Mesothelial cell of epicardium (in vitro differentiated cells): ENCODE results near the gene PRDM2. TPM values are rescaled to one million over a fixed set of nuclear protein-coding genes. Genes with fewer than 3 reads are reported as not detected.

ENCODE experiments used
- DNase-seq, 2 experiments: peaks; one replicate each; pipeline ENCODE4 v3.0.0; 2021; ENCODE audit warnings: low spot score in 2 of 2; ENCODE audit not compliant: unreplicated experiment in 2 of 2
- H3K27ac Mint-ChIP-seq: 2 replicates; pipeline ENCODE4 v1.8.0; 2021; ENCODE audit warnings: mixed read lengths
- H3K27me3 Mint-ChIP-seq: 2 replicates; pipeline ENCODE4 v1.8.0; 2021; ENCODE audit warnings: low read depth, mixed read lengths
- H3K36me3 Mint-ChIP-seq: 2 replicates; pipeline ENCODE4 v1.8.0; 2021; ENCODE audit warnings: mixed read lengths
- H3K4me1 Mint-ChIP-seq: 2 replicates; pipeline ENCODE4 v1.8.0; 2021; ENCODE audit warnings: mixed read lengths
- H3K4me3 Mint-ChIP-seq: 2 replicates; pipeline ENCODE4 v1.8.0; 2021; ENCODE audit warnings: mild to moderate bottlenecking, moderate library complexity, mixed read lengths
- H3K9me3 Mint-ChIP-seq: 2 replicates; pipeline ENCODE4 v1.8.0; 2021; ENCODE audit warnings: mixed read lengths
- total RNA-seq: library from RNA; stranded (reverse); gene quantifications from 3 replicates; pipeline ENCODE4 v1.2.1, GENCODE V29; 2021
- TF ChIP-seq, protein P1 (sequence below): fragments of 200-600 bp; sonication (generic); IDR thresholded peaks from one replicate; pipeline ENCODE4 v1.5.0; 2021; ENCODE audit warnings: antibody characterized with exemption; ENCODE audit not compliant: unreplicated experiment

Gene PRDM2
- total RNA-seq, 1 donor from 2014 or later, result 61.6 TPM

DNA sequence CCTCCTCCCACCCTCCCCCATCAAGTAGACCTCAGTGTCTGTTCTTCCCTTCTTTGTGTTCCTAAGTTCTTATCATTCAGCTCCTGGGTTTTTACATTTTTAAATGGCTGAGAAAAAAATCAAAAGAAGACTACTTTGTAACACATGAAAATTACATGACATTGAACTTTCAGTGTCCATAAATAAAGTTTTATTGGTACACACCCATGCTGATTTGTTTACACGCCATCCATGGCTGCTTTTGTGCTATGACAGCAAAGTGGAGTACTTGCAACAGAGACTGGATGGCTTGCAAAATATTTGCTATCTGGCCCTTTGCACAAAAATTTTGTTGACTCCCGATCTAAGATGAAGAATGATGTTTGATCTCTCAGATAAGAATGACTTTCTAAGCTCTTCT lies 171.4 kb downstream of the PRDM2 start:
- no peak for DNase-seq
- no peak overlapping the region for H3K4me3 Mint-ChIP-seq
- peaks cover 37% of the 10 kb centered on the region for H3K27me3 Mint-ChIP-seq
- no peak overlapping the region for H3K27ac Mint-ChIP-seq
- TF ChIP-seq, protein P1, sequence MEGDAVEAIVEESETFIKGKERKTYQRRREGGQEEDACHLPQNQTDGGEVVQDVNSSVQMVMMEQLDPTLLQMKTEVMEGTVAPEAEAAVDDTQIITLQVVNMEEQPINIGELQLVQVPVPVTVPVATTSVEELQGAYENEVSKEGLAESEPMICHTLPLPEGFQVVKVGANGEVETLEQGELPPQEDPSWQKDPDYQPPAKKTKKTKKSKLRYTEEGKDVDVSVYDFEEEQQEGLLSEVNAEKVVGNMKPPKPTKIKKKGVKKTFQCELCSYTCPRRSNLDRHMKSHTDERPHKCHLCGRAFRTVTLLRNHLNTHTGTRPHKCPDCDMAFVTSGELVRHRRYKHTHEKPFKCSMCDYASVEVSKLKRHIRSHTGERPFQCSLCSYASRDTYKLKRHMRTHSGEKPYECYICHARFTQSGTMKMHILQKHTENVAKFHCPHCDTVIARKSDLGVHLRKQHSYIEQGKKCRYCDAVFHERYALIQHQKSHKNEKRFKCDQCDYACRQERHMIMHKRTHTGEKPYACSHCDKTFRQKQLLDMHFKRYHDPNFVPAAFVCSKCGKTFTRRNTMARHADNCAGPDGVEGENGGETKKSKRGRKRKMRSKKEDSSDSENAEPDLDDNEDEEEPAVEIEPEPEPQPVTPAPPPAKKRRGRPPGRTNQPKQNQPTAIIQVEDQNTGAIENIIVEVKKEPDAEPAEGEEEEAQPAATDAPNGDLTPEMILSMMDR, result no peak
- H3K4me1 Mint-ChIP-seq, result no peaks in the 10 kb centered on the region
- H3K36me3 Mint-ChIP-seq, result no peaks in the 10 kb centered on the region
- peaks cover 3% of the 10 kb centered on the region for H3K9me3 Mint-ChIP-seq

DNA sequence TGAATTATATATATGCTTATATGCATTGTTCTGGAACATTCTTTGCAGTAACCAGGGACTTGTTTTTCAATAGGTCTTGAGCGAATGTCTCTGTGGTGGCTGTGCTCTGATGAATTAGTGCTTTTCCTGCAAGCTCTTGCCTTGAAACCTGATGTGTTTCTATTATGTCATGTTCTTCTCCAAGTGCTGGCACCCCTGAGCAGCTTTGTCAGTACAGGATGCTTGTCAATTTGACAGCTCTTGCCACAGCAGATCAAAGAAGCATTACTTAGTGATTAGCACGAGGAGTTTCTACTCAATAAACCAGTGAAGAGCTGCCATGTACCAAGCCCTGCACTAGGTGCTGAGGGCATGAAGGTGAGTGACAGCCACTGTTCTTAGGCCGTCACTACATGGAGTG lies 171.9 kb downstream of the PRDM2 start:
- peaks cover 3% of the 10 kb centered on the region for H3K9me3 Mint-ChIP-seq

DNA sequence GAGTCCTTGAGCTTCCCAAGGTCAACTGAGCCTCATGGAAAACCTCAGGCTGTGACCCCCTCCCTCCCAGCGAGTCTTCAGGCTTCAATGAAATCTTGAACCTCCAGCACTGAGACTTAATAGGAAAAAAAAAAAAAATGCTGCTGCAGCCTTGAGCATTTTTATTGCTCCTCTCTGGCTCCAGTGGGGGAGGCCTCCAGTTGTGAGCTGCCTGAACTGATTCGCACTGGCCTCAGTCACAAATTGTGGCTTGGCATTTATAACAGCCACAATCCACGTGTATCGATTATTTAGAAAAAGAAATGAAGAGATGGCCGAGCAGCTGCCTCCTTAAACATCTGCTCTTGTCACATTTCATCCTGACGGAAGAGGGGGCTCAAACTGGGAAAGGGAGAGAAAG lies 173.0 kb downstream of the PRDM2 start:
- TF ChIP-seq, protein P1, result no peak
- H3K9me3 Mint-ChIP-seq, result peaks cover 3% of the 10 kb centered on the region
- H3K4me1 Mint-ChIP-seq, result no peaks in the 10 kb centered on the region
- H3K4me3 Mint-ChIP-seq, result no peak overlapping the region
- DNase-seq, result no peak
- H3K36me3 Mint-ChIP-seq, result no peaks in the 10 kb centered on the region
- peaks cover 32% of the 10 kb centered on the region for H3K27me3 Mint-ChIP-seq
- no peak overlapping the region for H3K27ac Mint-ChIP-seq

More for the DNA sequence above, 171.9 kb downstream of the PRDM2 start:
- H3K27me3 Mint-ChIP-seq, result peaks cover 32% of the 10 kb centered on the region
- no peak for DNase-seq
- no peaks in the 10 kb centered on the region for H3K4me1 Mint-ChIP-seq
- no peaks in the 10 kb centered on the region for H3K36me3 Mint-ChIP-seq
- TF ChIP-seq, protein P1, result no peak
- H3K27ac Mint-ChIP-seq, result no peak overlapping the region
- H3K4me3 Mint-ChIP-seq, result no peak overlapping the region

Other genes with a start within 250 kb of the PRDM2 start
- gene LRRC38, start 186.2 kb upstream of the PRDM2 start, total RNA-seq, result not detected in 3 replicates
- gene PDPN, start 116.4 kb upstream of the PRDM2 start, total RNA-seq, result 102 to 108 TPM (median 105 TPM) in 3 replicates